Calu3 (cell line): ENCODE measurements around the gene MED17. TPM values are rescaled to one million over a fixed set of nuclear protein-coding genes. Genes with fewer than 3 reads are reported as not detected.

Experiments used
- BruUV-seq: library from RNA; stranded (reverse); fragments of 400-500 nt; replicated peaks from 2 replicates; lab custom pipeline; 2021; lab: Mats Ljungman, UMichigan
- CTCF ChIA-PET: fragments of 300-600 bp; sonication (Branson Sonifier 250); formaldehyde crosslinking; loops from one replicate; lab custom pipeline; 2022; ENCODE audit warnings: antibody characterized with exemption; lab: Charles Lee
- DNase-seq: peaks from one replicate; pipeline ENCODE4 v3.0.0; 2022
- H3K27ac Mint-ChIP-seq: one replicate; pipeline ENCODE4 v1.8.0; 2022; ENCODE audit warnings: mixed read lengths; ENCODE audit not compliant: unreplicated experiment
- H3K27me3 Mint-ChIP-seq: one replicate; pipeline ENCODE4 v1.8.0; 2022; ENCODE audit warnings: mixed read lengths; ENCODE audit not compliant: unreplicated experiment
- H3K36me3 Mint-ChIP-seq: one replicate; pipeline ENCODE4 v1.8.0; 2022; ENCODE audit warnings: mild to moderate bottlenecking, moderate library complexity, mixed read lengths; ENCODE audit not compliant: insufficient read depth, unreplicated experiment
- H3K4me1 Mint-ChIP-seq: one replicate; pipeline ENCODE4 v1.8.0; 2022; ENCODE audit warnings: mild to moderate bottlenecking, low read depth, mixed read lengths; ENCODE audit not compliant: unreplicated experiment
- H3K4me3 Mint-ChIP-seq: one replicate; pipeline ENCODE4 v1.8.0; 2022; ENCODE audit warnings: mild to moderate bottlenecking, low read depth, moderate library complexity, mixed read lengths; ENCODE audit not compliant: unreplicated experiment
- H3K9me3 Mint-ChIP-seq: one replicate; pipeline ENCODE4 v1.8.0; 2022; ENCODE audit warnings: low read depth, mixed read lengths; ENCODE audit not compliant: unreplicated experiment
- intact Hi-C: fragments of 100-400 bp; cut with micrococcal nuclease; formaldehyde crosslinking; loops from one replicate; pipeline ENCODE4 v1.10.0; 2022; ENCODE audit not compliant: unreplicated experiment
- total RNA-seq: library from RNA; stranded (reverse); gene quantifications from 2 replicates; pipeline ENCODE4 v1.2.3, GENCODE V29; 2022
- TF ChIP-seq, protein P1 (sequence below): fragments of 200-600 bp; IDR thresholded peaks from one replicate; pipeline ENCODE4 v1.8.0; 2022; ENCODE audit warnings: antibody characterized with exemption; ENCODE audit not compliant: unreplicated experiment

Gene MED17
- total RNA-seq, 1 experiment from 2014 or later = 24.6 TPM

GRCh38 chr11:93801366-93801765 lies 17.3 kb downstream of the MED17 start:
- CTCF ChIA-PET = no interaction called here
- H3K9me3 Mint-ChIP-seq = no peaks in the 10 kb centered on the region
- no peak overlapping the region for H3K4me3 Mint-ChIP-seq
- H3K4me1 Mint-ChIP-seq = no peaks in the 10 kb centered on the region
- intact Hi-C loops = no loop called here
- no peak overlapping the region for H3K27ac Mint-ChIP-seq
- BruUV-seq = no TSS peak
- DNase-seq = no peak
- H3K36me3 Mint-ChIP-seq = peaks cover 12% of the 10 kb centered on the region
- H3K27me3 Mint-ChIP-seq = no peaks in the 10 kb centered on the region
- TF ChIP-seq, protein P1, sequence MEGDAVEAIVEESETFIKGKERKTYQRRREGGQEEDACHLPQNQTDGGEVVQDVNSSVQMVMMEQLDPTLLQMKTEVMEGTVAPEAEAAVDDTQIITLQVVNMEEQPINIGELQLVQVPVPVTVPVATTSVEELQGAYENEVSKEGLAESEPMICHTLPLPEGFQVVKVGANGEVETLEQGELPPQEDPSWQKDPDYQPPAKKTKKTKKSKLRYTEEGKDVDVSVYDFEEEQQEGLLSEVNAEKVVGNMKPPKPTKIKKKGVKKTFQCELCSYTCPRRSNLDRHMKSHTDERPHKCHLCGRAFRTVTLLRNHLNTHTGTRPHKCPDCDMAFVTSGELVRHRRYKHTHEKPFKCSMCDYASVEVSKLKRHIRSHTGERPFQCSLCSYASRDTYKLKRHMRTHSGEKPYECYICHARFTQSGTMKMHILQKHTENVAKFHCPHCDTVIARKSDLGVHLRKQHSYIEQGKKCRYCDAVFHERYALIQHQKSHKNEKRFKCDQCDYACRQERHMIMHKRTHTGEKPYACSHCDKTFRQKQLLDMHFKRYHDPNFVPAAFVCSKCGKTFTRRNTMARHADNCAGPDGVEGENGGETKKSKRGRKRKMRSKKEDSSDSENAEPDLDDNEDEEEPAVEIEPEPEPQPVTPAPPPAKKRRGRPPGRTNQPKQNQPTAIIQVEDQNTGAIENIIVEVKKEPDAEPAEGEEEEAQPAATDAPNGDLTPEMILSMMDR = no peak

DNA sequence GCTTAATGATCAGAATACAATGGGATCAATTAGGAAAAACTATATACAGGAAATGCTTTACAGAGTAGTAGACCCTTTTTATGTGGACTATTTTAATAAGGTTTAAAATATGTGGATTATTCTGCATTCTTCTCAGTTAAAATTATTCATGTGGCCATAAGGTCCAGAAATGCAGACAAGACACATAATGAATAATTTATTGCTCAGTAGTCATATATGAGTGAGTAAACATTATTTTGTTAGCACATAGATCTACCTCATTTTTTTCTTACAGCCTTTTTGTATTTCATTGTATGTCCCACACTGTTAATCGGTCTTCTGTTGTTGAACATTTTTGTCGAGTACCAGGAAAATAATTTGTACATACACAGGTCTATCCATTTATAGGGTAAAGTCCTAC lies 20.8 kb downstream of the MED17 start:
- Mint-ChIP-seq H3K4me1 (no peaks in the 10 kb centered on the region), H3K9me3 (no peaks in the 10 kb centered on the region), H3K36me3 (peaks cover 11% of the 10 kb centered on the region), H3K4me3 (no peak overlapping the region), H3K27me3 (no peaks in the 10 kb centered on the region), H3K27ac (no peak overlapping the region)
- DNase-seq = no peak
- CTCF ChIA-PET = no interaction called here
- BruUV-seq = no TSS peak
- TF ChIP-seq, protein P1 = no peak
- intact Hi-C loops = no loop called here

GRCh38 chr11:93807980-93808379 lies 23.9 kb downstream of the MED17 start:
- no TSS peak for BruUV-seq
- TF ChIP-seq, protein P1 = no peak
- DNase-seq = no peak
- H3K27me3 Mint-ChIP-seq = no peaks in the 10 kb centered on the region
- no peak overlapping the region for H3K27ac Mint-ChIP-seq
- no peaks in the 10 kb centered on the region for H3K9me3 Mint-ChIP-seq
- intact Hi-C loops = no loop called here
- H3K4me3 Mint-ChIP-seq = no peak overlapping the region
- CTCF ChIA-PET = no interaction called here
- H3K36me3 Mint-ChIP-seq = peaks cover 4% of the 10 kb centered on the region
- no peaks in the 10 kb centered on the region for H3K4me1 Mint-ChIP-seq

DNA sequence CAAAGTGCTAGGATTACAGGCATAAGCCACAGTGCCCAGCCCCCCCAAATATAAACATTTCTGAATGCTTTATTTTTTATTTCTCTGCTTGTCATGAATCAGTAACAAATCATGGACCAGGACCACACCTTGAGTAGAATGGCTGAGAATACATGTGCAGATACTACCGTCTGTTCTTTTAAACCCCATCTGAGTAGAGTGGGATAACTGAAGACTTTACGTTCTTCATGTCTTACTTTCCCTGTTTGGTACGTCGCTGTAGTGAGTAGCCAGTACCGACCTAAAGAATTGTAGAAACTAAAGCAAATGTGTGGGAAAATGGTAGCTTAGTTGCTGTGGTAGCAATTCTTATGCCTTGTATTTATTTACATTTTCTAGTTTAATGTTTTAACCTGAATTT lies 29.9 kb downstream of the MED17 start:
- Mint-ChIP-seq H3K4me1 (no peaks in the 10 kb centered on the region), H3K36me3 (no peaks in the 10 kb centered on the region), H3K4me3 (no peak overlapping the region), H3K27ac (no peak overlapping the region), H3K27me3 (no peaks in the 10 kb centered on the region), H3K9me3 (no peaks in the 10 kb centered on the region)
- CTCF ChIA-PET = no interaction called here
- intact Hi-C loops = no loop called here
- TF ChIP-seq, protein P1 = no peak
- no peak for DNase-seq
- no TSS peak for BruUV-seq
